WERI-Rb-1 (cell line): Measurements from ENCODE around the gene FGF14.

Experiments used
- DNase-seq: peaks from one replicate; pipeline ENCODE4 v3.0.0-alpha.2; 2020
- H3K27ac ChIP-seq: fragments of 250-450 bp; sonication (Bioruptor Pico); 2 replicates; pipeline ENCODE4 v1.5.1; 2020; ENCODE audit warnings: mild to moderate bottlenecking, moderate library complexity
- H3K27me3 ChIP-seq: fragments of 250-450 bp; sonication (Bioruptor Pico); 2 replicates; pipeline ENCODE4 v1.5.1; 2021; ENCODE audit warnings: mild to moderate bottlenecking, low read depth, moderate library complexity; ENCODE audit not compliant: insufficient read depth, severe bottlenecking
- H3K36me3 ChIP-seq: fragments of 250-450 bp; sonication (Bioruptor Pico); 2 replicates; pipeline ENCODE4 v1.5.1; 2020; ENCODE audit warnings: mild to moderate bottlenecking, moderate library complexity
- H3K4me3 ChIP-seq: 2 replicates; pipeline ENCODE4 v1.5.1; 2011; ENCODE audit warnings: low read depth, mild to moderate bottlenecking, control low read depth, low read length
- H3K9me3 ChIP-seq: fragments of 250-450 bp; sonication (Bioruptor Pico); 2 replicates; pipeline ENCODE4 v1.5.1; 2021; ENCODE audit warnings: mild to moderate bottlenecking, moderate library complexity; ENCODE audit not compliant: severe bottlenecking
- CTCF ChIP-seq: IDR thresholded peaks from 2 replicates; pipeline ENCODE4 v1.5.1; 2011; ENCODE audit warnings: low read depth, mild to moderate bottlenecking, control low read depth, inconsistent platforms, low read length

The FGF14 gene

GRCh38 chr13:102225892-102226291 is 176.0 kb downstream of the FGF14 start:
- Histone ChIP-seq H3K4me3 (no peak overlapping the region), H3K27ac (no peak overlapping the region), H3K36me3 (no peaks in the 10 kb centered on the region), H3K27me3 (no peaks in the 10 kb centered on the region), H3K9me3 (no peaks in the 10 kb centered on the region)
- no peak for TF ChIP-seq CTCF
- no peak for DNase-seq

- no peak for TF ChIP-seq CTCF
- no peak overlapping the region for H3K4me3 ChIP-seq
These were observed 181.1 kb downstream of the FGF14 start for GRCh38 chr13:102220681-102221228.

GRCh38 chr13:102214956-102215355 is 186.9 kb downstream of the FGF14 start:
- TF ChIP-seq CTCF = no peak
- Histone ChIP-seq H3K4me3 (no peak overlapping the region), H3K36me3 (no peaks in the 10 kb centered on the region), H3K9me3 (no peaks in the 10 kb centered on the region), H3K27me3 (no peaks in the 10 kb centered on the region), H3K27ac (no peak overlapping the region)
- no peak for DNase-seq

More at GRCh38 chr13:102220681-102221228, 181.1 kb downstream of the FGF14 start:
- peak; percentile 88 for DNase-seq
- Histone ChIP-seq H3K9me3 (no peaks in the 10 kb centered on the region), H3K27ac (no peak overlapping the region), H3K27me3 (no peaks in the 10 kb centered on the region), H3K36me3 (no peaks in the 10 kb centered on the region)

GRCh38 chr13:102212729-102213128 is 189.1 kb downstream of the FGF14 start:
- H3K9me3 ChIP-seq = no peaks in the 10 kb centered on the region
- no peaks in the 10 kb centered on the region for H3K27me3 ChIP-seq
- H3K4me3 ChIP-seq = no peak overlapping the region
- no peaks in the 10 kb centered on the region for H3K36me3 ChIP-seq
- DNase-seq = no peak
- TF ChIP-seq CTCF = no peak
- no peak overlapping the region for H3K27ac ChIP-seq

- no peak overlapping the region for H3K4me3 ChIP-seq
- H3K36me3 ChIP-seq = no peaks in the 10 kb centered on the region
- H3K9me3 ChIP-seq = no peaks in the 10 kb centered on the region
- no peaks in the 10 kb centered on the region for H3K27me3 ChIP-seq
- H3K27ac ChIP-seq = no peak overlapping the region
- no peak for TF ChIP-seq CTCF
- no peak for DNase-seq
These were observed 193.5 kb downstream of the FGF14 start for GRCh38 chr13:102208347-102208746.

GRCh38 chr13:102207680-102208342 is 194.0 kb downstream of the FGF14 start:
- no peak for DNase-seq
- no peaks in the 10 kb centered on the region for H3K36me3 ChIP-seq
- no peaks in the 10 kb centered on the region for H3K9me3 ChIP-seq
- H3K4me3 ChIP-seq = no peak overlapping the region
- TF ChIP-seq CTCF = no peak
- no peak overlapping the region for H3K27ac ChIP-seq
- no peaks in the 10 kb centered on the region for H3K27me3 ChIP-seq
